ENCODE measurements around the gene P4HA1.
A peak's percentile ranks its signal among the peaks of the same experiment; 100 is the strongest.

The P4HA1 gene

DNA sequence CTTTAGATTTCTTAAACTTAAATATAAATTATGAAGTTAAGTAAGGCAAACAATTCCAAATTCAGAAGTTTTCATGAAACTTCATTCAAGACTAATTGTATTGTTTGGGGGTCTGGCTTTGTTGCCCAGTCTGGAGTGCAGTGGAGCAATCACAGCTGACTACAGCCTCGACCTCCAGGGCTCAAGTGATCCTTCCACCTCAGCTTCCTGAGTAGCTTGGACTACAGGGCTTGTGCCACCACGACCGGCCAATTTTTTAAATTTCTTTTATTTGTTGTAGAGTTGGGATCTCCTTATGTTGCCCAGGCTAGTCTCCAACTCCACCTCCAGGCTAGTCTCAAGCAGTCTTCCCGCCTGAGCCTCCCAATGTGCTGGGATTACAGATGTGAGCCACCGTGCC, 12.5 kb downstream of the P4HA1 start:
- TF ChIP-seq, protein P1, sequence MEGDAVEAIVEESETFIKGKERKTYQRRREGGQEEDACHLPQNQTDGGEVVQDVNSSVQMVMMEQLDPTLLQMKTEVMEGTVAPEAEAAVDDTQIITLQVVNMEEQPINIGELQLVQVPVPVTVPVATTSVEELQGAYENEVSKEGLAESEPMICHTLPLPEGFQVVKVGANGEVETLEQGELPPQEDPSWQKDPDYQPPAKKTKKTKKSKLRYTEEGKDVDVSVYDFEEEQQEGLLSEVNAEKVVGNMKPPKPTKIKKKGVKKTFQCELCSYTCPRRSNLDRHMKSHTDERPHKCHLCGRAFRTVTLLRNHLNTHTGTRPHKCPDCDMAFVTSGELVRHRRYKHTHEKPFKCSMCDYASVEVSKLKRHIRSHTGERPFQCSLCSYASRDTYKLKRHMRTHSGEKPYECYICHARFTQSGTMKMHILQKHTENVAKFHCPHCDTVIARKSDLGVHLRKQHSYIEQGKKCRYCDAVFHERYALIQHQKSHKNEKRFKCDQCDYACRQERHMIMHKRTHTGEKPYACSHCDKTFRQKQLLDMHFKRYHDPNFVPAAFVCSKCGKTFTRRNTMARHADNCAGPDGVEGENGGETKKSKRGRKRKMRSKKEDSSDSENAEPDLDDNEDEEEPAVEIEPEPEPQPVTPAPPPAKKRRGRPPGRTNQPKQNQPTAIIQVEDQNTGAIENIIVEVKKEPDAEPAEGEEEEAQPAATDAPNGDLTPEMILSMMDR (IDR thresholded peaks at IDR 0.05; ENCODE audit: extremely low read depth, insufficient read depth, missing control alignments) = no peak
- in situ Hi-C loops (cut with MboI; ENCODE audit: low pct_unique_long_range_greater_than_20kb, low sequenced_read_pairs, unreplicated experiment) = no loop called here
- no peak for DNase-seq (ENCODE audit: low spot score)

DNA sequence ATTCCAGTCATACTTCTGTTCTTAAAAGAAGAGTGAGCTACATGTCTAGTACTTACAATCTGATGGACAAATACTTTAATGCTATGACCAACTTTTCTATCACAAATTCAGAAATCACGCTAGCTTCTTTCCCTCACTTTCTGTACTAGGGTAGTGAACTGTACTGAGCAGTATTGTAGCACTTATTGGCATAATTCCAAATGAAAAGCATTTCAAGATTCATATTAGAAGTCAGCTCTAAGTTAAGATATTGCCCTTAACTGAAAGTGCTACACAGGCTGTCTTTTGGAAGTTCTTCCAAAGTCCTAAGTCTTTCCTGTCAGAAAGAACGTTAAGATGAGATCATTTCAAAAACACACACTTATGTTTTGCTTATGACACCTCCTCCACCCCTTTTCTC, 13.4 kb downstream of the P4HA1 start:
- no peak for DNase-seq (ENCODE audit: low spot score)
- in situ Hi-C loops (cut with MboI; ENCODE audit: low pct_unique_long_range_greater_than_20kb, low sequenced_read_pairs, unreplicated experiment) = no loop called here
- TF ChIP-seq, protein P1 (IDR thresholded peaks at IDR 0.05; ENCODE audit: extremely low read depth, insufficient read depth, missing control alignments) = no peak

DNA sequence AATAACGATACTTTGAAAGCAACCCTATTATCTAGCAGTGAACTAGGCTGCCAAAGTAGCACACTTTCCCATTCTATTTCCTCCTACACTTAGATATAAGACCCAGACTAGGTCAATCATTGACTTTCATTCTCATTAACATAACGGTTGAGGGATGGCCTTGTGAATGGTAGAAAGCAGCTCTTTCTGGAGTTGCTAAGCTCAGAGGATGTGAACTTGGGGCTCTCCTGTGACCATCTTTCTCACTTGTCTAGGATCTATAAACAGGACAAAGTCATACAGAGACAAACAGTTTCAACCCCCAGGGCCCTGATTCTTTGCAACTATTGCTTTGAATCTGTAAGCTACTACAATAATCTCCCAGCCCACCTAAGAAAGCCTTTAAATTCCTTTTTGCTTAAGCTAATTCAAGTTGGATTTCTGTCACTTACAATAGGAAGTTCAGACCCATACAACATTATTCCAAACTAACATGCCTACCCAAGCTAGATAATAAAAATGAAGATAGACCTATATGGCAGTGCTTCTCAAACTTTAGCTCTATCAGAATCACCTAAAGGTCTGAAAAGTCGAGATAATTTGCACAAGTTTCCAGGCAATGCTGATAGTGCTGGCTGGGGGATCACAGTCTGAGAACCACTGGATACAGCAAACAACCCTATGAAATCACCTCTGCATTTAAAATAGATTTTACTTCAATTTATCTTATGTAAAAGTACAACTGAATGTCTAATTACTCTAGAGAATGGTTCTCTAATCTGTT, 16.7 kb downstream of the P4HA1 start:
- in situ Hi-C loops (cut with MboI; ENCODE audit: low pct_unique_long_range_greater_than_20kb, low sequenced_read_pairs, unreplicated experiment) = no loop called here

DNA sequence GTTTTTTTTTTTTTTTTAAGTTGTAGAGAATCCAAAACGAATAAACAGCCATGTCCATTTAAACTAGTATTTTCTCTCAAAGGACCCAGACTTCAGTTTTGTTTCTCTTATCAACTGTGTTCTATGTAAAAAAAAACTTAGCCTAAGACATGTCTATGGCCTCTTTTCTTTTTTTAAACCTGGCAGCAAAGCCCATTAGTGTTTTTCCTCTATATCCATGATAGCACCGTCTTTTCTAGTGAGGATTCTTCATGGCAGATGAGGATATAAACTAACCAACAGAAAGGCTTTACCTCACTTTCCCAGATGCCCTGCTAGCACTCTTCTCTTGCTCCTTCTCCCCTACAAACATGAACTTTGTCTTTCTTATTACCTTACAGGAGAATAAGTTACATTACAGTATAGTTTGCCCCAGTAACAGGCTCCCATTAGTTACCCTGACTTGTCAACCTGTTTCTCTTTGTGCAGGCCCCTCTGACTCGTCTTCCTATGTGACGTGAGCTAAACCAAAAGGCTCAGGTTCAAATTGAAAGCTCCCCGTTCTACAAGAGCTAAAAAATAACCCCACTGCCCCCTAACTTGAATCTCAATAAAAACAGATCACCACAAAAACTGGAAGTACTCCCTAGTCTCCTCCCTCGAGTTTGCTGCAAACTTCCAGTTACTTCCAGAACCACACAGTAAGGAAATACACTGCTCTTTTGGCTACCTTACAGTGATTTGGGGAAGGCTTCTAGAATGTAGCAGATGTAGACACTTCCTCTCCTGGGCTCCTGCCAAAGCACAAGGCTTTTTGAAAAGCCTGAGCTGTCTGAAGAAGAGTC, 20.1 kb downstream of the P4HA1 start:
- DNase-seq (ENCODE audit: low spot score) = no peak
- in situ Hi-C loops (cut with MboI; ENCODE audit: low pct_unique_long_range_greater_than_20kb, low sequenced_read_pairs, unreplicated experiment) = no loop called here
- TF ChIP-seq, protein P1 (IDR thresholded peaks at IDR 0.05; ENCODE audit: extremely low read depth, insufficient read depth, missing control alignments) = no peak

More for the DNA sequence above, 16.7 kb downstream of the P4HA1 start:
- TF ChIP-seq, protein P1 (IDR thresholded peaks at IDR 0.05; ENCODE audit: extremely low read depth, insufficient read depth, missing control alignments) = no peak
- peak; percentile 36 for DNase-seq (ENCODE audit: low spot score)

DNA sequence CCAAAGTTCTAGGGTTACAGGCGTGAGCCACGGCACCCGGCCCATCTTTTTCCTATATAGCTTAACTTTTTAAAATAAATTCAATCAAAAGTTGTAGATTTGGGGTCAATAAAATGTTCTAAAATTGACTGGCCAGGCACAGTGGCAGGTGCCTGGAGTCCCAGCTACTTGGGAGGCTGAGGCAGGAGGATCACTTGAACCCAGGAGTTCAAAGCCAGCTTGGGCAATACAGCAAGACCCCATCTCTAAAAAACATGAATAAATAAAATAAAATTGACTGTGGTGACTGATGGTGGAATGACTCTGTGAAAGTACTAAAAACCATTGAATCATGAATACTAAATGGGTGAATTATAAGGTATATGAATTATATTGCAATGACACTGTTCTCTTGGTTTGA, 20.8 kb downstream of the P4HA1 start:
- DNase-seq (ENCODE audit: low spot score) = no peak
- TF ChIP-seq, protein P1 (IDR thresholded peaks at IDR 0.05; ENCODE audit: extremely low read depth, insufficient read depth, missing control alignments) = no peak
- in situ Hi-C loops (cut with MboI; ENCODE audit: low pct_unique_long_range_greater_than_20kb, low sequenced_read_pairs, unreplicated experiment) = no loop called here

DNA sequence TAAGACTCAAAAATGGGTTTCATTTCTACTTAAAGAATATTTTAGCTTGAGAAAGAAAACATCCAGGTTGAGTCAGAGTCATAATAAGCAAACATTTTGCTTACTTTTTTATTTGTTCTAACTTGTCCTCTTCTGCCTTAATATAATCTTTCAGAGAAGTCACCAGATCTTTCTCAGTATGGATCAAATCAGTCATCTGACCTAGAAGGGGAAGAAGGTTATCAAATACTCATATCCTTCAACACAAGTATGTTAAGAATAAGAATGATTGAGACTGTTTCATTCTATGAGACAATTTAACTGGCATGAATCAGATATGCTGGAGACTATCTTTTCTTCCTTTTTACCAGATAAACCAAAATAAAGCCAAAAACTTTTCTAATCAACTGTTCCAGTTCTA, 23.0 kb downstream of the P4HA1 start:
- TF ChIP-seq, protein P1 (IDR thresholded peaks at IDR 0.05; ENCODE audit: extremely low read depth, insufficient read depth, missing control alignments) = no peak
- DNase-seq (ENCODE audit: low spot score) = no peak
- in situ Hi-C loops (cut with MboI; ENCODE audit: low pct_unique_long_range_greater_than_20kb, low sequenced_read_pairs, unreplicated experiment) = loop anchor here (25.0 kb wide), 1 partner anchor 711 kb away; the partner anchor contains the start of gene DNAJB12

Measured in GM13977 (cell line).